IPS-18a (cell line): ENCODE data around the gene PLD1.
"Not testable (repeated sequence)": the region's sequence is repeated elsewhere in the genome, so short reads cannot be mapped to it uniquely, and the experiment has no call there.

Experiments used
- H3K27ac ChIP-seq: one replicate; pipeline ENCODE4 v1.5.1; 2013; ENCODE audit warnings: low read length
- H3K27me3 ChIP-seq: one replicate; pipeline ENCODE4 v1.6.1; 2013; ENCODE audit warnings: mild to moderate bottlenecking, low read length; ENCODE audit not compliant: control insufficient read depth, insufficient read depth
- H3K36me3 ChIP-seq: one replicate; pipeline ENCODE4 v1.6.1; 2013; ENCODE audit warnings: low read depth, low read length; ENCODE audit not compliant: control insufficient read depth
- H3K4me1 ChIP-seq: one replicate; pipeline ENCODE4 v1.6.1; 2013; ENCODE audit warnings: low read depth, low read length; ENCODE audit not compliant: control insufficient read depth
- H3K4me3 ChIP-seq: one replicate; pipeline ENCODE4 v1.5.1; 2013; ENCODE audit warnings: low read length
- H3K9ac ChIP-seq: one replicate; pipeline ENCODE4 v1.6.1; 2013; ENCODE audit warnings: mild to moderate bottlenecking, low read length, moderate library complexity
- H3K9me3 ChIP-seq: one replicate; pipeline ENCODE4 v1.6.1; 2013; ENCODE audit warnings: low read depth, low read length; ENCODE audit not compliant: control insufficient read depth

PLD1 gene

DNA sequence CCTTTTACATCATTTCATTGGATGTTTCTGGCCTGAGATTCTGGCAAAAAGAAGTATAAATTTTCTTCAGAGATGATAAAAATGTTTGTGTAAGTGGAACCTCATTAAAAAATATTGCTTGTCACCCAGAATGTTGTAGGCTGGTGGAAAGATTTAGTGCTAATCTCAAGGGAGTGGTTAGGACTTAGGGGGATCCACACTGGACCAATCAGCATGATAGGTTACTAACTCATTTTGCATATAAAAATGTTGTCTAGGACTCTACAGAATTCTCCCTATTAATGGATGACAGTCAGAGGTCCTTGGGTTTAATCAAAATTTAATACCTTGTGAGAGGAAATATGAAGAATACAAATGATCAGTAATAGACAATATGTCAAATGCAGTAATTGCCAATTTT lies 241.5 kb downstream of the PLD1 start:
- H3K27ac ChIP-seq = no peak overlapping the region
- H3K27me3 ChIP-seq = no peaks in the 10 kb centered on the region
- H3K36me3 ChIP-seq = no peaks in the 10 kb centered on the region
- H3K9me3 ChIP-seq = no peaks in the 10 kb centered on the region
- no peak overlapping the region for H3K9ac ChIP-seq
- H3K4me3 ChIP-seq = no peak overlapping the region
- no peaks in the 10 kb centered on the region for H3K4me1 ChIP-seq

GRCh38 chr3:171566803-171567422 lies 243.4 kb downstream of the PLD1 start:
- no peak overlapping the region for H3K9ac ChIP-seq
- no peak overlapping the region for H3K27ac ChIP-seq
- H3K9me3 ChIP-seq = no peaks in the 10 kb centered on the region
- H3K27me3 ChIP-seq = no peaks in the 10 kb centered on the region
- H3K36me3 ChIP-seq = no peaks in the 10 kb centered on the region
- no peaks in the 10 kb centered on the region for H3K4me1 ChIP-seq
- no peak overlapping the region for H3K4me3 ChIP-seq

DNA sequence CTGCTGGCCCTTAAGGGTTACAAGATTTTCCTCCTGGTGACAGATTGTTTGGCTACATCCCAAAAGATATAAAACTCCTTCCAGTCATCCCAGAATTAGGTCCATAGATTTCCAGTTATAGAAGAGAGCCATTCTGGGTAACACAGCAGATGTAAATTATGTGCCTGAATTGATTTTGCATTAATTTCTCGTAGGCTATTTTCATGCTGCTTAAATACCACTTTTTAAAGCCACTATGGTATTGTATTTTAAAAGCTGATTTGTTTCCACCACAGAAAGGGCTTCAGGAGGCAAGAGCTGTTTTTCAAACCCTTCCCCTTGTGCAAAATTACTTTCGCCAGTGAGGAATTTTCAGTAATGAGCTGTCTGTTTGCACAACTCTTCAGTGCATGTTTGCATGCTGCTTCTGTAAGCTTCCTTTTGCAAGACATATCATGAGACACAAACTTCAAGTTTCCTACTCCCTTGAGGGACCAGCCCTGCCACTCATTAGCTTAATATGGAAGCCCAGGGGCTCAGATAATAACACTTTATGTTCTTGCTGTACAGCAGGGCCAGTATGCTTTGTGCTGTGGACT lies 244.7 kb downstream of the PLD1 start:
- no peak overlapping the region for H3K4me3 ChIP-seq
- H3K36me3 ChIP-seq = no peaks in the 10 kb centered on the region
- H3K4me1 ChIP-seq = no peaks in the 10 kb centered on the region
- H3K9me3 ChIP-seq = no peaks in the 10 kb centered on the region
- no peaks in the 10 kb centered on the region for H3K27me3 ChIP-seq
- no peak overlapping the region for H3K27ac ChIP-seq
- H3K9ac ChIP-seq = no peak overlapping the region

DNA sequence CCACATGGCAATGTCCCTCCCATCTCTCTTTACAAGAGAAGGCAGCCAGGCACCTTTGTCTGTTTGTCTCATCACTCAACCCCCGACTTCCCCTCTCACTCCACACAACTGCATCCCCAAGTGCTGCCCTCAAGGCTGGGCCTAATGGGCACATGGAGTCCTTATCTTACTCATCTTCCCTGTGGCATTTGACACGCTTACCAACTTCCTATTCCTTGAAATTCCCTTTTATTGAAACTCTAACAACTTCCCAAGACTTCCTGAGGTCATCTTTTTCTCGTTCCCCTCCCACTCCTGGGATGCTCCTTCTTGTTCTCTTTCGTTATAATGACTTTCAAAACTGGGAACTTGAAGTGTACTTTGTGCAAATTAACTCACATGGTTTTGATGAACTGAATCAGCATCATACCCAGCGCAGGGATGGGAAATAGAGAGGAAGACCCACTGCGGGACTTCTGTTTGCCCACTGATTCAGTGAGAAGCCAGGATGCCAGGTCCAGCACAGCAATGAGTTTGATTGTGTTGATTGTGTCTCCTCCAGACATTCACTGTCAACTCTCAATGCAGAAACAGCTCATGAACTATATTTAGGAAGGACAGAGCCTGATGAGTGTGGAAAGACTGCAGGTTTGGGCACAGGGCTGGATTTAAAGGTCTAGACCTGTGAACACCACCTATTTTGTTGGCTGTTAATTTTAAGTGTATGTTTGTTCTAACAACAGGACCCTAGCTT lies 245.4 kb downstream of the PLD1 start:
- H3K9ac ChIP-seq = no peak overlapping the region
- no peaks in the 10 kb centered on the region for H3K27me3 ChIP-seq
- no peaks in the 10 kb centered on the region for H3K36me3 ChIP-seq
- no peak overlapping the region for H3K4me3 ChIP-seq
- H3K27ac ChIP-seq = no peak overlapping the region
- no peaks in the 10 kb centered on the region for H3K9me3 ChIP-seq
- H3K4me1 ChIP-seq = no peaks in the 10 kb centered on the region

- Histone ChIP-seq H3K27ac (no peak overlapping the region), H3K9me3 (no peaks in the 10 kb centered on the region), H3K4me3 (no peak overlapping the region), H3K9ac (no peak overlapping the region), H3K27me3 (no peaks in the 10 kb centered on the region), H3K36me3 (no peaks in the 10 kb centered on the region), H3K4me1 (peaks cover 2% of the 10 kb centered on the region)
These were observed 247.0 kb downstream of the PLD1 start for GRCh38 chr3:171563298-171563697.

DNA sequence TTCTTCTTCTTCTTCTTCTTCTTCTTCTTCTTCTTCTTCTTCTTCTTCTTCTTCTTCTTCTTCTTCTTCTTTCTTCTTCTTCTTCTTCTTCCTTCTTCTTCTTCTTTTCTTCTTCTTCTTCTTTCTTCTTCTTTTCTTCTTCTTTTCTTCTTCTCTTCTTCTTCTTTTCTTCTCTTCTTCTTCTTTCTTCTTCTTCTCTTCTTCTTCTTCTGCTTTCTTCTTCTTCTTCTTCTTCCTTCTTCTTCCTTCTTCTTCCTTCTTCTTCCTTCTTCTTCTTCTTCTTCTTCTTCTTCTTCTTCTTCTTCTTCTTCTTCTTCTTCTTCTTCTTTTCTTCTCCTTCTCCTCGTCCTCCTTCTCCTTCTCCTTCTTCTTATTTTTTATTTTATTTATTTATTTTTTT lies 247.8 kb downstream of the PLD1 start:
- H3K27me3 ChIP-seq, H3K4me3 ChIP-seq, H3K27ac ChIP-seq, H3K9me3 ChIP-seq, H3K36me3 ChIP-seq, H3K9ac ChIP-seq, H3K4me1 ChIP-seq: not testable (repeated sequence)

DNA sequence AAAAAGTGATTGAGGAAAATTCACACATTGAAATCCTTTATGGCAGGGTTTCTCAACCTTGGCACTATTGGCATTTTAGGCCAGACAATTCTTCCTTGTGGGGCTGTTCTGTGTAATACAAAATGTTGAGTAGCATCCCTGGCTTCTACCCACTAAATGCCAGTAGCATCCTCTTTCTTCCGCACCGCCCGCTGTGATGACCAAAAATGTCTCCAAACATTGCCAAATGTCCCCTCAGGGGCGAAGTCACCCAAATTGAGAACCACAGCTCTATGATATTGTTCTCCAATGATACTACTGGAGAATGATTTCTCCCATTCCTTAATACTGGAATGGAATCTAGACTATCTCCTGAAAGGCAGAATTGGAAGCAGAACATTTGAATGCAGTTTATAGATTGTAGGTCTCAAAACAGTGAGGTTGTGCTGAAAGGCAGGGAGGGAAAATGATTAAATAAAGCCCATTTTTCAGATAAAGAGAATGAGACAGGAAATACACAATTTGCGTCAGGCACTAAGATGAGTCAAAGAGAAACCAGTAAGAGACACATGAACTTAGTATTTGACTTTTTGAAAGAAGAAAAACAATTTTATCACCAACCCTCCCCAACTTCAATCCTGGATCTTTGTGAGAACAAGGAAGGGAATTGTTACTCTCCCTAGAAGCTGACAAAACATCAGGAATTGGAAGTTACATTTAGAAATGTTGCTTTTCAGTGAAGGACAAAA lies 248.5 kb downstream of the PLD1 start:
- H3K9ac ChIP-seq = no peak overlapping the region
- H3K4me3 ChIP-seq = no peak overlapping the region
- H3K36me3 ChIP-seq = no peaks in the 10 kb centered on the region
- no peaks in the 10 kb centered on the region for H3K9me3 ChIP-seq
- H3K27ac ChIP-seq = no peak overlapping the region
- H3K27me3 ChIP-seq = no peaks in the 10 kb centered on the region
- peaks cover 5% of the 10 kb centered on the region for H3K4me1 ChIP-seq

GRCh38 chr3:171559586-171559985 lies 250.7 kb downstream of the PLD1 start:
- no peak overlapping the region for H3K9ac ChIP-seq
- H3K9me3 ChIP-seq = no peaks in the 10 kb centered on the region
- H3K27ac ChIP-seq = no peak overlapping the region
- no peak overlapping the region for H3K4me3 ChIP-seq
- H3K27me3 ChIP-seq = no peaks in the 10 kb centered on the region
- no peaks in the 10 kb centered on the region for H3K36me3 ChIP-seq
- H3K4me1 ChIP-seq = peaks cover 12% of the 10 kb centered on the region

- Histone ChIP-seq H3K4me3 (no peak overlapping the region), H3K27me3 (no peaks in the 10 kb centered on the region), H3K27ac (no peak overlapping the region), H3K4me1 (peaks cover 12% of the 10 kb centered on the region), H3K9ac (no peak overlapping the region), H3K36me3 (no peaks in the 10 kb centered on the region), H3K9me3 (no peaks in the 10 kb centered on the region)
These were observed 252.0 kb downstream of the PLD1 start for GRCh38 chr3:171558188-171558696.

DNA sequence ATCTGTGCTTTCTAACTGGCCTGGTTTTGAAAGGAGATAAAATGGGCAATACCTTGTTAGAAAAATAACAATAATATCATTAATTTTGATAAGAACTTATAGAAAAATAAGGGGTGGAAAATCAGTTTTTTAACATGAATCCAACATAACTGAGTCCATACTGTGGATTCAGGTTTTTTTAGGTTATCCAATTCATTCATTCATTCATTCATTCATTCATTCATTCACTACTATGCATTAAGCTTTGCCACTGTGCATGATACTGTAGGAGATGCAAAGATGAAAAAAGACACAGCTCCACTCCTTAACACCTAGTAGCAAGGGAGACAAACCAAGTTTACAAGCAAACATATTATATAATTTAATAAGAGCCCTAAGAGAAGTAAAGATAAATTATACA lies 253.1 kb downstream of the PLD1 start:
- Histone ChIP-seq H3K27ac (no peak overlapping the region), H3K4me3 (no peak overlapping the region), H3K36me3 (no peaks in the 10 kb centered on the region), H3K9ac (no peak overlapping the region), H3K27me3 (no peaks in the 10 kb centered on the region), H3K4me1 (peaks cover 12% of the 10 kb centered on the region), H3K9me3 (no peaks in the 10 kb centered on the region)

DNA sequence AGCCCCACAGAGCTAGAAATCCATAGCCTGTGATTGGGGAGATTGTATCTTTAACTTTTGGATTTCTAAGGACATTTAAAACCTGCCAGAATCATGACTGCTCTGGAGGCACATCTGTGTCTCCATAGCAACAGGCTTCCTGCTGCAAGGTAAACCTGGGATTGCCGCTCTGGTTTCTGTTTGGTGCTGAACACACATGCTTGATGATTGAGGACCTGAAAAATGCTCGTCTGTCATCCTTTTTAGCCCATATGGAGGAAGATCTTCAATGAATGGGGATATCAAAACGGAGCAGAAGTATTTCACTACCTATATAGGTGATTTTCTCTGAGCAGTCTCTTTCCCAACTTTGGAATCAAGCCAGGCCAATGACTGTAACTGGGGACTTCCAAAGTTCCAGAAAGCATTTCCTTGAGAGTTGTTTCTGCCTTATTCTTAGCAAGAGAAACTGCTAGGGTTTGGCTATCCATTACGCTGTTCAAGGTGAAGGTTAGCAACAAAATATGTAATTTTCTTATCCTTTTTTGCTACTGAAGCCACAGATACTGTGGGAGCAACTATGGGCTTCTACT lies 253.6 kb downstream of the PLD1 start:
- Histone ChIP-seq H3K27me3 (no peaks in the 10 kb centered on the region), H3K9ac (no peak overlapping the region)

More for the DNA sequence above, 253.6 kb downstream of the PLD1 start:
- H3K27ac ChIP-seq = no peak overlapping the region
- no peaks in the 10 kb centered on the region for H3K36me3 ChIP-seq
- H3K4me3 ChIP-seq = no peak overlapping the region
- H3K9me3 ChIP-seq = no peaks in the 10 kb centered on the region
- H3K4me1 ChIP-seq = peaks cover 12% of the 10 kb centered on the region
